ENCODE results near the gene ADAMTS16. TPM values are rescaled to one million over a fixed set of nuclear protein-coding genes. Genes with fewer than 3 reads are reported as not detected.

The ADAMTS16 gene
- total RNA-seq, 1 experiment from 2014 or later: 0.28 TPM

- no peak overlapping the region for H3K27ac ChIP-seq (ENCODE audit: low read depth, low read length, poor library complexity, severe bottlenecking)
- no peak for DNase-seq (ENCODE audit: low spot score)
Observed at GRCh38 chr5:5183189-5183699, 43.1 kb downstream of the ADAMTS16 start.

GRCh38 chr5:5183933-5184332 is 43.8 kb downstream of the ADAMTS16 start:
- H3K4me1 ChIP-seq (ENCODE audit: insufficient read depth, low read length, poor library complexity, severe bottlenecking): no peaks in the 10 kb centered on the region
- H3K27ac ChIP-seq (ENCODE audit: low read depth, low read length, poor library complexity, severe bottlenecking): no peak overlapping the region
- H3K27me3 ChIP-seq (replicated peaks; ENCODE audit: insufficient read depth, low read depth, low read length, poor library complexity): peaks cover 55% of the 10 kb centered on the region
- ChIA-PET CTCF (no interaction called here), POLR2A (ENCODE audit: low non-redundant PET) (no interaction called here)
- no peaks in the 10 kb centered on the region for H3K9me3 ChIP-seq (ENCODE audit: low read depth, low read length, poor library complexity, severe bottlenecking)
- intact Hi-C loops (cut with micrococcal nuclease; ENCODE audit: unreplicated experiment): no loop called here
- TF ChIP-seq EZH2 (IDR thresholded peaks at IDR 0.05; ENCODE audit: borderline replicate concordance, low read depth, low read length, poor library complexity, severe bottlenecking) (no peak), CTCF (conservative IDR thresholded peaks at IDR 0.05; ENCODE audit: low read depth, low read length) (no peak)
- no TSS peak for BruUV-seq (replicated peaks)
- no peak for DNase-seq (ENCODE audit: low spot score)
- no peaks in the 10 kb centered on the region for H3K36me3 ChIP-seq (ENCODE audit: insufficient read depth, low read length, poor library complexity, severe bottlenecking)
- H3K4me3 ChIP-seq (ENCODE audit: low read depth, low read length, poor library complexity, severe bottlenecking): no peak overlapping the region

More at GRCh38 chr5:5183189-5183699, 43.1 kb downstream of the ADAMTS16 start:
- no peaks in the 10 kb centered on the region for H3K9me3 ChIP-seq (ENCODE audit: low read depth, low read length, poor library complexity, severe bottlenecking)
- H3K4me3 ChIP-seq (ENCODE audit: low read depth, low read length, poor library complexity, severe bottlenecking): no peak overlapping the region
- H3K27me3 ChIP-seq (replicated peaks; ENCODE audit: insufficient read depth, low read depth, low read length, poor library complexity): peaks cover 48% of the 10 kb centered on the region
- H3K4me1 ChIP-seq (ENCODE audit: insufficient read depth, low read length, poor library complexity, severe bottlenecking): no peaks in the 10 kb centered on the region
- ChIA-PET CTCF (no interaction called here), POLR2A (ENCODE audit: low non-redundant PET) (no interaction called here)
- BruUV-seq (replicated peaks): no TSS peak
- intact Hi-C loops (cut with micrococcal nuclease; ENCODE audit: unreplicated experiment): no loop called here
- H3K36me3 ChIP-seq (ENCODE audit: insufficient read depth, low read length, poor library complexity, severe bottlenecking): no peaks in the 10 kb centered on the region
- TF ChIP-seq EZH2 (IDR thresholded peaks at IDR 0.05; ENCODE audit: borderline replicate concordance, low read depth, low read length, poor library complexity, severe bottlenecking) (no peak), CTCF (conservative IDR thresholded peaks at IDR 0.05; ENCODE audit: low read depth, low read length) (no peak)

GRCh38 chr5:5188376-5189050 is 48.4 kb downstream of the ADAMTS16 start:
- TF ChIP-seq EZH2 (IDR thresholded peaks at IDR 0.05; ENCODE audit: borderline replicate concordance, low read depth, low read length, poor library complexity, severe bottlenecking) (no peak), CTCF (conservative IDR thresholded peaks at IDR 0.05; ENCODE audit: low read depth, low read length) (no peak)
- Histone ChIP-seq H3K36me3 (ENCODE audit: insufficient read depth, low read length, poor library complexity, severe bottlenecking) (no peaks in the 10 kb centered on the region), H3K27me3 (replicated peaks; ENCODE audit: insufficient read depth, low read depth, low read length, poor library complexity) (peaks cover 58% of the 10 kb centered on the region), H3K4me3 (ENCODE audit: low read depth, low read length, poor library complexity, severe bottlenecking) (no peak overlapping the region), H3K9me3 (ENCODE audit: low read depth, low read length, poor library complexity, severe bottlenecking) (no peaks in the 10 kb centered on the region), H3K27ac (ENCODE audit: low read depth, low read length, poor library complexity, severe bottlenecking) (no peak overlapping the region), H3K4me1 (ENCODE audit: insufficient read depth, low read length, poor library complexity, severe bottlenecking) (peaks cover 21% of the 10 kb centered on the region)
- DNase-seq (ENCODE audit: low spot score): no peak
- ChIA-PET CTCF (no interaction called here), POLR2A (ENCODE audit: low non-redundant PET) (interaction anchor here (0.7 kb wide), 1 partner anchor 71 kb away, joined by 4 read pairs; no protein-coding TSS in a partner anchor)
- BruUV-seq (replicated peaks): no TSS peak
- intact Hi-C loops (cut with micrococcal nuclease; ENCODE audit: unreplicated experiment): no loop called here
